ENCODE measurements around the gene PRKCE. TPM values are rescaled to one million over a fixed set of nuclear protein-coding genes. Genes with fewer than 3 reads are reported as not detected.

PRKCE gene
- total and polyA plus RNA-seq, 2 of the 8 experiments (the other 6 are each of a cell fraction or from before 2014, with no cell fraction given), result 0.54 to 2.1 TPM

- 87% methylated on average over 4 of the region's 4 CpGs; no CpG with 5 or more reads in 1 of the 2 experiments for WGBS, 2 experiments (ENCODE audit: extremely low coverage in 1 of 2, insufficient coverage in 1 of 2, insufficient read length in 1 of 2, insufficient replicate concordance in 2 of 2, low coverage in 1 of 2, low lambda C conversion rate in 2 of 2, missing lambda C conversion rate in 1 of 2)
- TF ChIP-seq BACH1 (IDR thresholded peaks at IDR 0.05; ENCODE audit: low read length) (no peak), CBX8 (IDR thresholded peaks at IDR 0.05; ENCODE audit: borderline replicate concordance, low read depth, low read length) (no peak), POLR2A (IDR thresholded peaks at IDR 0.05; ENCODE audit: control extremely low read depth in 1 of 2, low read depth in 2 of 2, low read length in 2 of 2) (no peak), GTF2F1 (IDR thresholded peaks at IDR 0.05; ENCODE audit: borderline replicate concordance, low read depth, low read length) (no peak), RXRA (IDR thresholded peaks at IDR 0.05; ENCODE audit: insufficient read depth, low read depth, low read length) (no peak), KDM1A (IDR thresholded peaks at IDR 0.05; ENCODE audit: borderline replicate concordance, low read length) (no peak), JUND (IDR thresholded peaks at IDR 0.05; ENCODE audit: low read length) (no peak), FOSL1 (IDR thresholded peaks at IDR 0.05; ENCODE audit: insufficient read depth, low read depth, low read length) (no peak), ZNF274 (IDR thresholded peaks at IDR 0.05; ENCODE audit: borderline replicate concordance, extremely low read depth, low read length) (no peak), HDAC2 (IDR thresholded peaks at IDR 0.05; ENCODE audit: borderline replicate concordance in 1 of 2, low read depth in 2 of 2, low read length in 2 of 2) (no peak), MAFK (IDR thresholded peaks at IDR 0.05; ENCODE audit: low read depth, low read length) (no peak), PHF8 (conservative IDR thresholded peaks at IDR 0.05; ENCODE audit: low read depth, low read length) (no peak), ASH2L (IDR thresholded peaks at IDR 0.05; ENCODE audit: low read length) (no peak), SP2 (IDR thresholded peaks at IDR 0.05; ENCODE audit: low read length) (no peak), E2F6 (IDR thresholded peaks at IDR 0.05) (no peak)
These were observed 156.9 kb downstream of the PRKCE start for GRCh38 chr2:45808294-45808800.

More at GRCh38 chr2:45808294-45808800, 156.9 kb downstream of the PRKCE start:
- no peaks in the 10 kb centered on the region for H3K23me2 ChIP-seq (ENCODE audit: low read depth, low read length)
- CTCF ChIA-PET (ENCODE audit: partially characterized antibody), result no interaction called here
- no peaks in the 10 kb centered on the region for H3K79me2 ChIP-seq (ENCODE audit: control insufficient read depth in 1 of 2, insufficient read depth in 2 of 2, low read length in 2 of 2)
- H4K8ac ChIP-seq (ENCODE audit: extremely low read depth, insufficient read depth, low read length), result no peak overlapping the region
- H3K14ac ChIP-seq (ENCODE audit: insufficient read length), result no peak overlapping the region
- no peak overlapping the region for H4K5ac ChIP-seq (ENCODE audit: insufficient read length, low read depth, low read length)
- no peak for FAIRE-seq
- no peaks in the 10 kb centered on the region for H3K4me1 ChIP-seq (replicated peaks in 1 of 4; ENCODE audit: control insufficient read depth in 3 of 4, insufficient read depth in 4 of 4, low read length in 3 of 4)
- no peaks in the 10 kb centered on the region for H4K20me1 ChIP-seq (replicated peaks in 1 of 2; ENCODE audit: control insufficient read depth in 1 of 2, insufficient read depth in 2 of 2, low read length in 2 of 2)
- H3K79me1 ChIP-seq (ENCODE audit: low read depth, low read length), result no peaks in the 10 kb centered on the region
- H3K36me3 ChIP-seq (ENCODE audit: control insufficient read depth in 2 of 4, insufficient read depth in 4 of 4, low read length in 3 of 4), result no peaks in the 10 kb centered on the region
- no peak overlapping the region for H3K4me2 ChIP-seq (ENCODE audit: insufficient read depth in 1 of 2, low read depth in 2 of 2, low read length in 2 of 2)
- no peak overlapping the region for H3K4me3 ChIP-seq (ENCODE audit: extremely low read depth in 1 of 4, insufficient read depth in 2 of 4, low read depth in 3 of 4, low read length in 4 of 4)
- no peak overlapping the region for H3K18ac ChIP-seq (ENCODE audit: extremely low read depth, low read length)
- H2BK120ac ChIP-seq (replicated peaks; ENCODE audit: low read depth, low read length), result no peak overlapping the region
- no peak overlapping the region for H2AK5ac ChIP-seq (ENCODE audit: low read depth, low read length)
- no peak overlapping the region for H2BK12ac ChIP-seq (ENCODE audit: low read depth, low read length)
- no peak overlapping the region for H3K56ac ChIP-seq (replicated peaks; ENCODE audit: insufficient read length, low read depth, low read length)
- no peak overlapping the region for H2BK15ac ChIP-seq (ENCODE audit: low read length)
- H2AFZ ChIP-seq (ENCODE audit: low read length), result no peak overlapping the region
- H2BK5ac ChIP-seq (ENCODE audit: low read depth, low read length), result no peak overlapping the region
- no peak for DNase-seq (ENCODE audit: low read depth in 1 of 2, low spot score in 2 of 2)
- no peak overlapping the region for H4K91ac ChIP-seq (replicated peaks; ENCODE audit: insufficient read length, low read length)
- H3K27me3 ChIP-seq (replicated peaks in 1 of 4; ENCODE audit: control insufficient read depth in 3 of 4, extremely low read depth in 1 of 4, insufficient read depth in 3 of 4, low read length in 3 of 4), result no peaks in the 10 kb centered on the region
- POLR2A ChIA-PET (ENCODE audit: partially characterized antibody), result no interaction called here
- no peak overlapping the region for H3K27ac ChIP-seq (ENCODE audit: low read depth, low read length)
- H2BK20ac ChIP-seq (ENCODE audit: low read length), result no peak overlapping the region
- no peak overlapping the region for H3K4ac ChIP-seq (replicated peaks; ENCODE audit: insufficient read length, low read depth, low read length)
- no peak overlapping the region for H3K9ac ChIP-seq (replicated peaks in 1 of 4; ENCODE audit: extremely low read depth in 1 of 4, low read depth in 3 of 4, low read length in 3 of 4)
- H3K9me3 ChIP-seq (ENCODE audit: insufficient read depth in 2 of 2, low read depth in 1 of 2, low read length in 1 of 2), result no peaks in the 10 kb centered on the region
- no peak overlapping the region for H3K23ac ChIP-seq (ENCODE audit: insufficient read length)
